Parathyroid adenoma (tissue), 2 donors: ENCODE results near the gene PPP6R2.

Experiments used
- H2AFZ ChIP-seq: fragments of 300-600 bp; sonication (generic); one replicate; pipeline ENCODE4 v1.7.0; 2017; ENCODE audit warnings: antibody characterized with exemption, mild to moderate bottlenecking
- H3K27ac ChIP-seq: fragments of 300-600 bp; sonication (generic); one replicate; pipeline ENCODE4 v1.7.0; 2017
- H3K27me3 ChIP-seq: fragments of 300-600 bp; sonication (generic); one replicate; pipeline ENCODE4 v1.7.0; 2017; ENCODE audit warnings: low read length; ENCODE audit not compliant: control insufficient read depth, insufficient read depth
- H3K36me3 ChIP-seq: fragments of 300-600 bp; sonication (generic); one replicate; pipeline ENCODE4 v1.7.0; 2017; ENCODE audit warnings: low read length; ENCODE audit not compliant: control insufficient read depth, insufficient read depth
- H3K4me1 ChIP-seq: fragments of 300-600 bp; sonication (generic); one replicate; pipeline ENCODE4 v1.7.0; 2017; ENCODE audit warnings: control low read depth
- H3K4me2 ChIP-seq: fragments of 300-600 bp; sonication (generic); one replicate; pipeline ENCODE4 v1.7.0; 2017; ENCODE audit warnings: low read length
- H3K4me3 ChIP-seq: fragments of 300-600 bp; sonication (generic); one replicate; pipeline ENCODE4 v1.7.0; 2017; ENCODE audit warnings: low read depth, low read length
- H3K79me2 ChIP-seq: fragments of 300-600 bp; sonication (generic); one replicate; pipeline ENCODE4 v1.7.0; 2017; ENCODE audit warnings: control low read depth
- H3K9ac ChIP-seq: fragments of 300-600 bp; sonication (generic); one replicate; pipeline ENCODE4 v1.7.0; 2017; ENCODE audit warnings: mild to moderate bottlenecking
- H3K9me3 ChIP-seq: fragments of 300-600 bp; sonication (generic); one replicate; pipeline ENCODE4 v1.7.0; 2017; ENCODE audit warnings: low read length; ENCODE audit not compliant: control insufficient read depth
- CTCF ChIP-seq: fragments of 300-600 bp; sonication (generic); IDR thresholded peaks from one replicate; pipeline ENCODE4 v1.7.0; 2017; ENCODE audit warnings: antibody characterized with exemption, mild to moderate bottlenecking
- donor health status: primary hyperparathyroidism.

PPP6R2 gene

GRCh38 chr22:50441428-50441993, 98.4 kb downstream of the PPP6R2 start:
- H3K9me3 ChIP-seq: no peaks in the 10 kb centered on the region
- no peak overlapping the region for H3K4me3 ChIP-seq
- H3K27ac ChIP-seq: no peak overlapping the region
- no peaks in the 10 kb centered on the region for H3K4me1 ChIP-seq
- no peaks in the 10 kb centered on the region for H3K27me3 ChIP-seq
- no peak overlapping the region for H3K4me2 ChIP-seq
- no peak overlapping the region for H2AFZ ChIP-seq
- TF ChIP-seq CTCF: no peak
- no peak overlapping the region for H3K9ac ChIP-seq
- H3K36me3 ChIP-seq: no peaks in the 10 kb centered on the region
- no peaks in the 10 kb centered on the region for H3K79me2 ChIP-seq

GRCh38 chr22:50443197-50443596, 100.1 kb downstream of the PPP6R2 start:
- Histone ChIP-seq H2AFZ (no peak overlapping the region), H3K79me2 (no peaks in the 10 kb centered on the region), H3K9ac (no peak overlapping the region), H3K4me2 (no peak overlapping the region), H3K27me3 (no peaks in the 10 kb centered on the region), H3K9me3 (no peaks in the 10 kb centered on the region), H3K4me3 (no peak overlapping the region), H3K4me1 (no peaks in the 10 kb centered on the region), H3K27ac (no peak overlapping the region), H3K36me3 (no peaks in the 10 kb centered on the region)
- no peak for TF ChIP-seq CTCF

GRCh38 chr22:50443801-50444625, 100.9 kb downstream of the PPP6R2 start:
- TF ChIP-seq CTCF: no peak

GRCh38 chr22:50444663-50445062, 101.5 kb downstream of the PPP6R2 start:
- no peak overlapping the region for H2AFZ ChIP-seq
- H3K4me3 ChIP-seq: no peak overlapping the region
- TF ChIP-seq CTCF: no peak
- no peaks in the 10 kb centered on the region for H3K4me1 ChIP-seq
- no peaks in the 10 kb centered on the region for H3K36me3 ChIP-seq
- H3K9me3 ChIP-seq: no peaks in the 10 kb centered on the region
- no peaks in the 10 kb centered on the region for H3K27me3 ChIP-seq
- H3K79me2 ChIP-seq: no peaks in the 10 kb centered on the region
- H3K27ac ChIP-seq: no peak overlapping the region
- H3K4me2 ChIP-seq: no peak overlapping the region
- no peak overlapping the region for H3K9ac ChIP-seq

More at GRCh38 chr22:50443801-50444625, 100.9 kb downstream of the PPP6R2 start:
- Histone ChIP-seq H3K9me3 (no peaks in the 10 kb centered on the region), H3K4me1 (no peaks in the 10 kb centered on the region), H3K9ac (no peak overlapping the region), H3K27ac (no peak overlapping the region), H3K36me3 (no peaks in the 10 kb centered on the region), H3K4me3 (no peak overlapping the region), H2AFZ (no peak overlapping the region), H3K4me2 (no peak overlapping the region), H3K27me3 (no peaks in the 10 kb centered on the region), H3K79me2 (no peaks in the 10 kb centered on the region)
